HEK293 (cell line): ENCODE results near the gene CACNA2D1.

Source experiments
- CTCF ChIA-PET: fragments of 350-600 bp; formaldehyde crosslinking; extraction: SDS; loops from one replicate; lab custom pipeline; 2021; ENCODE audit warnings: antibody characterized with exemption; lab: Yijun Ruan, JAX
- POLR2A ChIA-PET: fragments of 300-600 bp; formaldehyde crosslinking; extraction: SDS; loops from one replicate; lab custom pipeline; 2020; ENCODE audit warnings: antibody characterized with exemption, inconsistent platforms; lab: Yijun Ruan, JAX
- H3K27ac ChIP-seq: fragments of 200-500 bp; sonication (Bioruptor generic); 2 replicates; pipeline ENCODE4 v1.5.1; 2014; ENCODE audit warnings: low read depth, low read length, control low read depth, inconsistent platforms; ENCODE audit errors: extremely low read depth
- H3K36me3 ChIP-seq, 2 experiments: fragments of 200-500 bp in 1 of 2; sonication (Bioruptor generic) in 1 of 2; 1 replicate in 1 of 2; 2 replicates in 1 of 2; pipeline ENCODE4 v1.5.1; 2014 to 2017; ENCODE audit warnings: inconsistent platforms in 2 of 2, low read length in 2 of 2; ENCODE audit not compliant: control insufficient read depth in 2 of 2, insufficient read depth in 1 of 2
- H3K4me1 ChIP-seq: fragments of 200-500 bp; sonication (Bioruptor generic); 2 replicates; pipeline ENCODE4 v1.5.1; 2014; ENCODE audit warnings: mild to moderate bottlenecking, low read length, inconsistent platforms; ENCODE audit not compliant: control insufficient read depth, insufficient read depth
- H3K4me3 ChIP-seq: 2 replicates; pipeline ENCODE4 v1.5.1; 2011; ENCODE audit warnings: low read depth, mild to moderate bottlenecking, control low read depth, low read length, moderate library complexity
- H3K9me3 ChIP-seq: fragments of 200-500 bp; sonication (Bioruptor generic); 2 replicates; pipeline ENCODE4 v1.5.1; 2014; ENCODE audit warnings: low read depth, low read length, inconsistent platforms; ENCODE audit not compliant: control insufficient read depth, insufficient read depth
- HOXD13 ChIP-seq: sonication (generic); formaldehyde crosslinking; IDR thresholded peaks from 2 replicates; pipeline ENCODE4 v1.8.0; 2022; ENCODE audit warnings: missing genetic modification reagents, borderline replicate concordance
- SETDB1 ChIP-seq: IDR thresholded peaks from one replicate; pipeline ENCODE4 v1.6.1; 2017; ENCODE audit warnings: mild to moderate bottlenecking, low read length, moderate library complexity, mixed read lengths; ENCODE audit not compliant: insufficient read length
- TSHZ1 ChIP-seq: fragments of 450-650 bp; formaldehyde crosslinking; IDR thresholded peaks from 2 replicates; pipeline ENCODE4 v1.5.1; 2016; ENCODE audit warnings: missing biosample characterization, missing genetic modification characterization, borderline replicate concordance
- ZBTB11 ChIP-seq: fragments of 450-650 bp; formaldehyde crosslinking; conservative IDR thresholded peaks from 2 replicates; pipeline ENCODE4 v1.5.1; 2016; ENCODE audit warnings: low read depth, missing biosample characterization, missing genetic modification characterization
- ZNF18 ChIP-seq: fragments of 450-650 bp; formaldehyde crosslinking; IDR thresholded peaks from 2 replicates; pipeline ENCODE4 v1.5.1; 2016; ENCODE audit warnings: missing biosample characterization, missing genetic modification characterization
- ZNF19 ChIP-seq: fragments of 450-650 bp; formaldehyde crosslinking; IDR thresholded peaks from 2 replicates; pipeline ENCODE4; 2016; ENCODE audit warnings: missing biosample characterization, missing genetic modification characterization, low read depth
- ZNF211 ChIP-seq: fragments of 450-650 bp; formaldehyde crosslinking; IDR thresholded peaks from 2 replicates; pipeline ENCODE4 v1.5.1; 2016; ENCODE audit warnings: low read depth, missing biosample characterization, missing genetic modification characterization
- ZNF366 ChIP-seq: fragments of 450-650 bp; formaldehyde crosslinking; conservative IDR thresholded peaks from 2 replicates; pipeline ENCODE4 v1.5.1; 2016; ENCODE audit warnings: missing biosample characterization, missing genetic modification characterization
- ZNF449 ChIP-seq: fragments of 450-650 bp; formaldehyde crosslinking; IDR thresholded peaks from 2 replicates; pipeline ENCODE4 v1.5.1; 2017; ENCODE audit warnings: missing biosample characterization, mild to moderate bottlenecking, missing genetic modification characterization, moderate library complexity
- ZNF530 ChIP-seq: fragments of 450-650 bp; formaldehyde crosslinking; IDR thresholded peaks from 2 replicates; pipeline ENCODE4 v1.5.1; 2016; ENCODE audit warnings: low read depth, missing biosample characterization, missing genetic modification characterization
- ZNF629 ChIP-seq: fragments of 450-650 bp; formaldehyde crosslinking; IDR thresholded peaks from 2 replicates; pipeline ENCODE4 v1.5.1; 2017; ENCODE audit warnings: missing biosample characterization, missing genetic modification characterization
- ZNF639 ChIP-seq: fragments of 450-650 bp; formaldehyde crosslinking; IDR thresholded peaks from 2 replicates; pipeline ENCODE4 v1.5.1; 2016; ENCODE audit warnings: missing biosample characterization, missing genetic modification characterization
- ZNF701 ChIP-seq: fragments of 450-650 bp; formaldehyde crosslinking; IDR thresholded peaks from 2 replicates; pipeline ENCODE4 v1.5.1; 2016; ENCODE audit warnings: missing biosample characterization, missing genetic modification characterization
- ZNF785 ChIP-seq: fragments of 450-650 bp; formaldehyde crosslinking; IDR thresholded peaks from 2 replicates; pipeline ENCODE4 v1.5.1; 2016; ENCODE audit warnings: missing biosample characterization, missing genetic modification characterization
- ZSCAN16 ChIP-seq: fragments of 450-650 bp; formaldehyde crosslinking; IDR thresholded peaks from 2 replicates; pipeline ENCODE4 v1.5.1; 2016; ENCODE audit warnings: missing biosample characterization, missing genetic modification characterization
- ZSCAN4 ChIP-seq: fragments of 450-650 bp; formaldehyde crosslinking; IDR thresholded peaks from 2 replicates; pipeline ENCODE4 v1.5.1; 2017; ENCODE audit warnings: missing biosample characterization, missing genetic modification characterization
- ZXDB ChIP-seq: fragments of 450-650 bp; formaldehyde crosslinking; IDR thresholded peaks from 2 replicates; pipeline ENCODE4 v1.5.1; 2016; ENCODE audit warnings: missing biosample characterization, missing genetic modification characterization

CACNA2D1 gene

GRCh38 chr7:82347808-82348207 is 95.8 kb downstream of the CACNA2D1 start:
- CTCF ChIA-PET = no interaction called here
- POLR2A ChIA-PET = no interaction called here
- H3K36me3 ChIP-seq = no peaks in the 10 kb centered on the region
- no peak overlapping the region for H3K4me3 ChIP-seq
- TF ChIP-seq ZSCAN4 (tag by site-specific recombination) = no peak
- TF ChIP-seq ZNF211 (tag by site-specific recombination) = no peak
- no peak for TF ChIP-seq ZNF19 (tag by site-specific recombination)
- TF ChIP-seq ZSCAN16 (tag by site-specific recombination) = no peak
- no peak for TF ChIP-seq ZNF629 (tag by site-specific recombination)
- TF ChIP-seq SETDB1 = no peak
- TF ChIP-seq ZBTB11 (tag by site-specific recombination) = no peak
- no peak for TF ChIP-seq ZNF18 (tag by site-specific recombination)
- TF ChIP-seq ZNF449 (tag by site-specific recombination) = no peak
- no peak for TF ChIP-seq ZNF366
- TF ChIP-seq ZNF530 = no peak
- peaks cover 8% of the 10 kb centered on the region; the same call in 1 of the 2 replicates for H3K4me1 ChIP-seq
- no peak overlapping the region for H3K27ac ChIP-seq
- no peaks in the 10 kb centered on the region for H3K9me3 ChIP-seq

- TF ChIP-seq ZNF639 (tag by site-specific recombination) = no peak
- no peak for TF ChIP-seq ZNF701 (tag by site-specific recombination)
- no peak for TF ChIP-seq ZNF785 (tag by site-specific recombination)
- TF ChIP-seq ZXDB = no peak
- TF ChIP-seq HOXD13 (CRISPR knock-in tag) = no peak
- TF ChIP-seq TSHZ1 = no peak
- TF ChIP-seq, all 188 proteins: peak for 0
- Histone ChIP-seq H3K27ac (no peak overlapping the region), H3K4me3 (no peak overlapping the region), H3K36me3 (no peaks in the 10 kb centered on the region), H3K4me1 (peaks cover 8% of the 10 kb centered on the region; the same call in 1 of the 2 replicates), H3K9me3 (no peaks in the 10 kb centered on the region)
- ChIA-PET CTCF (no interaction called here), POLR2A (no interaction called here)
Measured at GRCh38 chr7:82345886-82346285, 97.7 kb downstream of the CACNA2D1 start.
